ENCODE data around the gene KCNH3. TPM values are rescaled to one million over a fixed set of nuclear protein-coding genes. Genes with fewer than 3 reads are reported as not detected.

The KCNH3 gene
- 1.4 TPM for total RNA-seq
- 3.3 TPM for polyA plus RNA-seq
- long read RNA-seq, donor 1: 0 reads
- long read RNA-seq, donor 2: 0 reads
- long read RNA-seq, donor 3: 0 reads
- long read RNA-seq, donor 4, partial matches to known transcripts: 0 of 1 reads
- long read RNA-seq, donor 4, other reads (novel, unspliced or antisense): 0 of 1 reads
- long read RNA-seq, donor 5: 0 reads
- long read RNA-seq, donor 6: 0 reads
- long read RNA-seq, donor 7: 0 reads
- long read RNA-seq, donor 8: 0 reads
- long read RNA-seq, donor 9: 0 reads
- long read RNA-seq, donor 10: 0 reads

- no peak within 1 kb of the TSS for H3K27ac ChIP-seq (ENCODE audit: low read depth in 1 of 2, low read length in 1 of 2)
- peaks cover 13 to 38% of the 10 kb centered on the region in 2 donors for H3K4me1 ChIP-seq (ENCODE audit: control insufficient read depth in 2 of 2, insufficient read depth in 2 of 2, low read length in 2 of 2)
- H3K9me3 ChIP-seq (ENCODE audit: control insufficient read depth in 2 of 2, insufficient read depth in 1 of 2, low read length in 1 of 2): peaks cover 0 to 3% of the 10 kb centered on the region in 2 donors
- 1% methylated on average over 107 of the region's 107 CpGs for WGBS
- peak; percentile 62 to 94 (median 82) for DNase-seq (ENCODE audit: low read depth in 6 of 9, low spot score in 9 of 9)
- peaks cover 47 to 92% of the 10 kb centered on the region in 2 donors for H3K27me3 ChIP-seq (ENCODE audit: control insufficient read depth in 2 of 2, insufficient read depth in 1 of 2, low read length in 1 of 2)
- peak within 1 kb of the TSS; percentile 32 to 67 for H3K4me3 ChIP-seq (ENCODE audit: low read length in 2 of 2)
- H3K36me3 ChIP-seq (ENCODE audit: control insufficient read depth in 2 of 2, insufficient read depth in 2 of 2, low read length in 1 of 2): no peaks in the 10 kb centered on the region
These were observed at the start of gene KCNH3 for GRCh38 chr12:49538510-49539403. TSS of gene KCNH3 (plus strand) at chr12:49539030. CDS start at chr12:49539417, 387 bp downstream.

GRCh38 chr12:49489154-49489553 is 49.7 kb upstream of the KCNH3 start:
- Histone ChIP-seq H3K4me1 (ENCODE audit: control insufficient read depth in 2 of 2, insufficient read depth in 2 of 2, low read length in 2 of 2) (no peaks in the 10 kb centered on the region), H3K9me3 (ENCODE audit: control insufficient read depth in 2 of 2, insufficient read depth in 1 of 2, low read length in 1 of 2) (no peaks in the 10 kb centered on the region), H3K4me3 (ENCODE audit: low read length in 2 of 2) (no peak overlapping the region), H3K36me3 (ENCODE audit: control insufficient read depth in 2 of 2, insufficient read depth in 2 of 2, low read length in 1 of 2) (no peaks in the 10 kb centered on the region), H3K27ac (ENCODE audit: low read depth in 1 of 2, low read length in 1 of 2) (no peak overlapping the region), H3K27me3 (ENCODE audit: control insufficient read depth in 2 of 2, insufficient read depth in 1 of 2, low read length in 1 of 2) (no peaks in the 10 kb centered on the region)
- no peak for DNase-seq (ENCODE audit: low read depth in 6 of 9, low spot score in 9 of 9)
- WGBS: 99% methylated on average over 3 of the region's 3 CpGs

- over 99% methylated on average over 4 of the region's 4 CpGs for WGBS
- Histone ChIP-seq H3K4me3 (ENCODE audit: low read length in 2 of 2) (no peak overlapping the region), H3K36me3 (ENCODE audit: control insufficient read depth in 2 of 2, insufficient read depth in 2 of 2, low read length in 1 of 2) (peaks cover 0 to 2% of the 10 kb centered on the region in 2 donors)
These were observed 49.1 kb upstream of the KCNH3 start for GRCh38 chr12:49489720-49490119.

GRCh38 chr12:49491823-49492222 is 47.0 kb upstream of the KCNH3 start:
- Histone ChIP-seq H3K4me1 (ENCODE audit: control insufficient read depth in 2 of 2, insufficient read depth in 2 of 2, low read length in 2 of 2) (no peaks in the 10 kb centered on the region), H3K36me3 (ENCODE audit: control insufficient read depth in 2 of 2, insufficient read depth in 2 of 2, low read length in 1 of 2) (peaks cover 0 to 6% of the 10 kb centered on the region in 2 donors), H3K9me3 (ENCODE audit: control insufficient read depth in 2 of 2, insufficient read depth in 1 of 2, low read length in 1 of 2) (no peaks in the 10 kb centered on the region), H3K27ac (ENCODE audit: low read depth in 1 of 2, low read length in 1 of 2) (peak overlapping the region in 1 of 2 donors; percentile 61), H3K4me3 (ENCODE audit: low read length in 2 of 2) (no peak overlapping the region), H3K27me3 (ENCODE audit: control insufficient read depth in 2 of 2, insufficient read depth in 1 of 2, low read length in 1 of 2) (no peaks in the 10 kb centered on the region)
- WGBS: 94% methylated on average over 1 of the region's 1 CpG
- DNase-seq (ENCODE audit: low read depth in 6 of 9, low spot score in 9 of 9): no peak

More at GRCh38 chr12:49489720-49490119, 49.1 kb upstream of the KCNH3 start:
- no peak for DNase-seq (ENCODE audit: low read depth in 6 of 9, low spot score in 9 of 9)
- Histone ChIP-seq H3K4me1 (ENCODE audit: control insufficient read depth in 2 of 2, insufficient read depth in 2 of 2, low read length in 2 of 2) (no peaks in the 10 kb centered on the region), H3K9me3 (ENCODE audit: control insufficient read depth in 2 of 2, insufficient read depth in 1 of 2, low read length in 1 of 2) (no peaks in the 10 kb centered on the region), H3K27me3 (ENCODE audit: control insufficient read depth in 2 of 2, insufficient read depth in 1 of 2, low read length in 1 of 2) (no peaks in the 10 kb centered on the region), H3K27ac (ENCODE audit: low read depth in 1 of 2, low read length in 1 of 2) (no peak overlapping the region)

- Histone ChIP-seq H3K9me3 (ENCODE audit: control insufficient read depth in 2 of 2, insufficient read depth in 1 of 2, low read length in 1 of 2) (no peaks in the 10 kb centered on the region), H3K4me3 (ENCODE audit: low read length in 2 of 2) (no peak overlapping the region), H3K27me3 (ENCODE audit: control insufficient read depth in 2 of 2, insufficient read depth in 1 of 2, low read length in 1 of 2) (no peaks in the 10 kb centered on the region), H3K4me1 (ENCODE audit: control insufficient read depth in 2 of 2, insufficient read depth in 2 of 2, low read length in 2 of 2) (no peaks in the 10 kb centered on the region), H3K36me3 (ENCODE audit: control insufficient read depth in 2 of 2, insufficient read depth in 2 of 2, low read length in 1 of 2) (peaks cover 0 to 8% of the 10 kb centered on the region in 2 donors), H3K27ac (ENCODE audit: low read depth in 1 of 2, low read length in 1 of 2) (no peak overlapping the region)
- WGBS: 50% methylated on average over 2 of the region's 2 CpGs
- no peak for DNase-seq (ENCODE audit: low read depth in 6 of 9, low spot score in 9 of 9)
These were observed 44.9 kb upstream of the KCNH3 start for GRCh38 chr12:49493900-49494299.

GRCh38 chr12:49496417-49497360 is 42.1 kb upstream of the KCNH3 start:
- H3K27me3 ChIP-seq (ENCODE audit: control insufficient read depth in 2 of 2, insufficient read depth in 1 of 2, low read length in 1 of 2): no peaks in the 10 kb centered on the region
- H3K36me3 ChIP-seq (ENCODE audit: control insufficient read depth in 2 of 2, insufficient read depth in 2 of 2, low read length in 1 of 2): peaks cover 0 to 11% of the 10 kb centered on the region in 2 donors
- H3K9me3 ChIP-seq (ENCODE audit: control insufficient read depth in 2 of 2, insufficient read depth in 1 of 2, low read length in 1 of 2): no peaks in the 10 kb centered on the region
- WGBS: 96% methylated on average over 10 of the region's 10 CpGs
- no peak overlapping the region for H3K27ac ChIP-seq (ENCODE audit: low read depth in 1 of 2, low read length in 1 of 2)
- peaks cover 0 to 3% of the 10 kb centered on the region in 2 donors for H3K4me1 ChIP-seq (ENCODE audit: control insufficient read depth in 2 of 2, insufficient read depth in 2 of 2, low read length in 2 of 2)
- no peak for DNase-seq (ENCODE audit: low read depth in 6 of 9, low spot score in 9 of 9)
- H3K4me3 ChIP-seq (ENCODE audit: low read length in 2 of 2): no peak overlapping the region

- no peak overlapping the region for H3K4me3 ChIP-seq (ENCODE audit: low read length in 2 of 2)
- H3K36me3 ChIP-seq (ENCODE audit: control insufficient read depth in 2 of 2, insufficient read depth in 2 of 2, low read length in 1 of 2): peaks cover 0 to 4% of the 10 kb centered on the region in 2 donors
- 48% methylated on average over 1 of the region's 1 CpG for WGBS
- H3K4me1 ChIP-seq (ENCODE audit: control insufficient read depth in 2 of 2, insufficient read depth in 2 of 2, low read length in 2 of 2): peaks cover 0 to 8% of the 10 kb centered on the region in 2 donors
- H3K9me3 ChIP-seq (ENCODE audit: control insufficient read depth in 2 of 2, insufficient read depth in 1 of 2, low read length in 1 of 2): no peaks in the 10 kb centered on the region
- peak overlapping the region; percentile 40 to 61 for H3K27ac ChIP-seq (ENCODE audit: low read depth in 1 of 2, low read length in 1 of 2)
- H3K27me3 ChIP-seq (ENCODE audit: control insufficient read depth in 2 of 2, insufficient read depth in 1 of 2, low read length in 1 of 2): no peaks in the 10 kb centered on the region
- DNase-seq (ENCODE audit: low read depth in 6 of 9, low spot score in 9 of 9): peak in 3 of 9 donors; percentile 12 to 34 (median 17)
These were observed 36.9 kb upstream of the KCNH3 start for GRCh38 chr12:49501895-49502294.

- Histone ChIP-seq H3K27ac (ENCODE audit: low read depth in 1 of 2, low read length in 1 of 2) (peak overlapping the region in 1 of 2 donors; percentile 70), H3K4me3 (ENCODE audit: low read length in 2 of 2) (no peak overlapping the region), H3K4me1 (ENCODE audit: control insufficient read depth in 2 of 2, insufficient read depth in 2 of 2, low read length in 2 of 2) (peaks cover 0 to 8% of the 10 kb centered on the region in 2 donors), H3K9me3 (ENCODE audit: control insufficient read depth in 2 of 2, insufficient read depth in 1 of 2, low read length in 1 of 2) (no peaks in the 10 kb centered on the region), H3K36me3 (ENCODE audit: control insufficient read depth in 2 of 2, insufficient read depth in 2 of 2, low read length in 1 of 2) (peaks cover 0 to 3% of the 10 kb centered on the region in 2 donors), H3K27me3 (ENCODE audit: control insufficient read depth in 2 of 2, insufficient read depth in 1 of 2, low read length in 1 of 2) (no peaks in the 10 kb centered on the region)
- WGBS: 100% methylated on average over 1 of the region's 1 CpG
- DNase-seq (ENCODE audit: low read depth in 6 of 9, low spot score in 9 of 9): no peak
These were observed 36.2 kb upstream of the KCNH3 start for GRCh38 chr12:49502590-49502989.

All from thymus (tissue), 14 donors.